SH-SY5Y (cell line): ENCODE measurements around the gene TMEM53.

Source experiments
- GATA2 ChIP-seq: IDR thresholded peaks from 2 replicates; pipeline ENCODE4 v1.6.1; 2011; ENCODE audit warnings: mild to moderate bottlenecking, low read depth, low read length
- GATA3 ChIP-seq: IDR thresholded peaks from 2 replicates; pipeline ENCODE4 v1.6.1; 2011; ENCODE audit warnings: low read depth, mild to moderate bottlenecking, low read length, moderate library complexity

- no peak for TF ChIP-seq GATA2
- no peak for TF ChIP-seq GATA3
Observed at GRCh38 chr1:44696101-44696500, 21.8 kb upstream of the TMEM53 start.
